ENCODE data around the gene AMN. TPM values are rescaled to one million over a fixed set of nuclear protein-coding genes. Genes with fewer than 3 reads are reported as not detected.

AMN gene
- total and polyA plus RNA-seq, 9 of the 15 experiments (the other 6 are each of a cell fraction or from before 2014, with no cell fraction given) = 0.04 to 0.14 TPM; not detected in 7

GRCh38 chr14:102891111-102891510, 31.4 kb upstream of the AMN start:
- no peaks in the 10 kb centered on the region for H4K20me1 ChIP-seq (replicated peaks; ENCODE audit: control insufficient read depth, insufficient read depth, low read length)
- no peak overlapping the region for H2AFZ ChIP-seq (ENCODE audit: low read depth, low read length)
- H3K9me3 ChIP-seq (replicated peaks; ENCODE audit: control insufficient read depth, insufficient read depth, low read depth, low read length) = no peaks in the 10 kb centered on the region
- ATAC-seq (no peak), DNase-seq (ENCODE audit: extremely low read depth in 1 of 4, low spot score in 3 of 4) (no peak), FAIRE-seq (no peak)
- no peak overlapping the region for H3K4me2 ChIP-seq (ENCODE audit: insufficient read depth, low read length)
- ChIA-PET POLR2A (interaction anchor here (0.6 kb wide), 1 partner anchor 300 kb away, joined by 3 read pairs; no protein-coding TSS in a partner anchor), CTCF (ENCODE audit: low intra/inter-chr PET ratio) (no interaction called here)
- H3K9me1 ChIP-seq (ENCODE audit: control insufficient read depth, insufficient read depth, low read length) = no peaks in the 10 kb centered on the region
- H3K9ac ChIP-seq (ENCODE audit: insufficient read depth in 1 of 2, low read depth in 2 of 2, low read length in 2 of 2) = no peak overlapping the region
- TF ChIP-seq, protein P1, sequence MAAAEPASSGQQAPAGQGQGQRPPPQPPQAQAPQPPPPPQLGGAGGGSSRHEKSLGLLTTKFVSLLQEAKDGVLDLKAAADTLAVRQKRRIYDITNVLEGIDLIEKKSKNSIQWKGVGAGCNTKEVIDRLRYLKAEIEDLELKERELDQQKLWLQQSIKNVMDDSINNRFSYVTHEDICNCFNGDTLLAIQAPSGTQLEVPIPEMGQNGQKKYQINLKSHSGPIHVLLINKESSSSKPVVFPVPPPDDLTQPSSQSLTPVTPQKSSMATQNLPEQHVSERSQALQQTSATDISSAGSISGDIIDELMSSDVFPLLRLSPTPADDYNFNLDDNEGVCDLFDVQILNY (CRISPR knock-in tag; IDR thresholded peaks at IDR 0.05) = no peak
- no peak for TF ChIP-seq GATA2 (CRISPR knock-in tag; IDR thresholded peaks at IDR 0.05)
- TF ChIP-seq U2AF1 (optimal IDR thresholded peaks at IDR 0.05; ENCODE audit: low read depth, low read length) = no peak
- TF ChIP-seq FOXK2 (conservative IDR thresholded peaks at IDR 0.05 in 1 of 2, IDR thresholded peaks at IDR 0.05 in 1 of 2; ENCODE audit: low read depth in 2 of 2) = no peak
- TF ChIP-seq ZSCAN32 (CRISPR knock-in tag; IDR thresholded peaks at IDR 0.05) = no peak
- no peak for TF ChIP-seq ZNF79 (CRISPR knock-in tag; IDR thresholded peaks at IDR 0.05; ENCODE audit: low read depth)
- TF ChIP-seq ZNF589 (CRISPR knock-in tag; IDR thresholded peaks at IDR 0.05; ENCODE audit: low read depth) = no peak
- no peak for TF ChIP-seq NFATC3 (IDR thresholded peaks at IDR 0.05)
- no peak for TF ChIP-seq KLF1 (tag; IDR thresholded peaks at IDR 0.05)
- no peak for TF ChIP-seq ZNF239 (CRISPR knock-in tag; IDR thresholded peaks at IDR 0.05)
- TF ChIP-seq MBD2 (IDR thresholded peaks at IDR 0.05; ENCODE audit: borderline replicate concordance, low read depth) = no peak
- no peaks in the 10 kb centered on the region for H3K27me3 ChIP-seq (ENCODE audit: control insufficient read depth in 2 of 2, insufficient read depth in 2 of 2, low read length in 2 of 2)
- WGBS (ENCODE audit: insufficient coverage, low coverage, missing lambda C conversion rate) = 93% methylated on average over 9 of the region's 15 CpGs
- in situ Hi-C loops (cut with MboI) (no loop called here), intact Hi-C loops (cut with micrococcal nuclease) (no loop called here)
- peaks cover 27% of the 10 kb centered on the region; the same call in 2 of the 3 replicates for H3K36me3 ChIP-seq (ENCODE audit: control insufficient read depth, insufficient read depth, low read length)
- no peak overlapping the region for H3K4me3 ChIP-seq
- H3K79me2 ChIP-seq (ENCODE audit: control insufficient read depth, insufficient read depth, low read length) = no peaks in the 10 kb centered on the region
- H3K4me1 ChIP-seq (replicated peaks in 1 of 2; ENCODE audit: control insufficient read depth in 2 of 2, insufficient read depth in 2 of 2, low read length in 2 of 2) = no peaks in the 10 kb centered on the region
- H3K27ac ChIP-seq (ENCODE audit: extremely low read depth, low read depth, low read length) = no peak overlapping the region
- no TSS peak for BruUV-seq (replicated peaks)
